PC-9 (cell line): ENCODE measurements around the gene C7orf33.

Source experiments
- EZH2 ChIP-seq: fragments of 200-600 bp; sonication (generic); IDR thresholded peaks from 2 replicates; pipeline ENCODE4 v1.8.0; 2017; ENCODE audit warnings: antibody characterized with exemption, low read depth
- TF ChIP-seq, protein P1 (sequence below): fragments of 200-600 bp; sonication (generic); conservative IDR thresholded peaks from 2 replicates; pipeline ENCODE4 v1.6.1; 2017; ENCODE audit warnings: mixed run types, antibody characterized with exemption, mild to moderate bottlenecking, moderate library complexity

DNA sequence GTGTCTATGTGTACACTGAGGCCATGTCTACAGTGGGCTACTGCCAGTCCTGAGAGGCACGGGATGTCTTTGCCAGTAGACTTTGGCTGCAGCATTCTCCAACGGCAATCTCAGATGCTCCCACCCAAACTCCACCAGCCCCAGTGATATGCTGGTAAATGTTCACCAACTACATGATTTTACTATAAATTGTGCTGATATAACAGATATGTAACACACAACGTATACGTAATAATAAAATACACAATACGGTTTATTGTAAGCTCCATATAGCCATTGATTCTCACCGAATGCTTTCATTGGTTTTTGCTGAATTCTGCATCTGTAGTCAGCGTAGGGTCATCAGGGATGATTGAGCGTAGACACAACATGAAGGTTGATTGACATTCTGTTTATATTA lies 47.3 kb upstream of the C7orf33 start:
- TF ChIP-seq, protein P1, sequence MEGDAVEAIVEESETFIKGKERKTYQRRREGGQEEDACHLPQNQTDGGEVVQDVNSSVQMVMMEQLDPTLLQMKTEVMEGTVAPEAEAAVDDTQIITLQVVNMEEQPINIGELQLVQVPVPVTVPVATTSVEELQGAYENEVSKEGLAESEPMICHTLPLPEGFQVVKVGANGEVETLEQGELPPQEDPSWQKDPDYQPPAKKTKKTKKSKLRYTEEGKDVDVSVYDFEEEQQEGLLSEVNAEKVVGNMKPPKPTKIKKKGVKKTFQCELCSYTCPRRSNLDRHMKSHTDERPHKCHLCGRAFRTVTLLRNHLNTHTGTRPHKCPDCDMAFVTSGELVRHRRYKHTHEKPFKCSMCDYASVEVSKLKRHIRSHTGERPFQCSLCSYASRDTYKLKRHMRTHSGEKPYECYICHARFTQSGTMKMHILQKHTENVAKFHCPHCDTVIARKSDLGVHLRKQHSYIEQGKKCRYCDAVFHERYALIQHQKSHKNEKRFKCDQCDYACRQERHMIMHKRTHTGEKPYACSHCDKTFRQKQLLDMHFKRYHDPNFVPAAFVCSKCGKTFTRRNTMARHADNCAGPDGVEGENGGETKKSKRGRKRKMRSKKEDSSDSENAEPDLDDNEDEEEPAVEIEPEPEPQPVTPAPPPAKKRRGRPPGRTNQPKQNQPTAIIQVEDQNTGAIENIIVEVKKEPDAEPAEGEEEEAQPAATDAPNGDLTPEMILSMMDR = no peak
- no peak for TF ChIP-seq EZH2
